Prostate gland (tissue), 2 donors: ENCODE results near the gene SBF2. TPM values are rescaled to one million over a fixed set of nuclear protein-coding genes. Genes with fewer than 3 reads are reported as not detected.

ENCODE experiments used
- DNase-seq: peaks from one replicate; pipeline ENCODE4 v3.0.0-alpha.2; 2019; ENCODE audit warnings: low spot score
- H3K27ac ChIP-seq, 2 donors: fragments of 200-600 bp; sonication (generic); 2 replicates each; pipeline ENCODE4 v1.5.1; 2017 to 2019
- H3K27me3 ChIP-seq: fragments of 200-600 bp; sonication (generic); replicated peaks from 2 replicates; pipeline ENCODE4 v1.5.1; 2019; ENCODE audit not compliant: insufficient read depth
- H3K36me3 ChIP-seq, 2 donors: fragments of 200-600 bp; sonication (generic); 1 replicate in 1 of 2; 2 replicates in 1 of 2; pipeline versions ENCODE4 v1.5.1 to v1.8.1; 2017 to 2019
- H3K4me1 ChIP-seq: fragments of 200-600 bp; sonication (generic); replicated peaks from 2 replicates; pipeline ENCODE4 v1.5.1; 2019
- H3K4me3 ChIP-seq, 2 donors: fragments of 200-600 bp; sonication (generic); 2 replicates each; pipeline ENCODE4 v1.5.1; 2017 to 2019
- H3K9me3 ChIP-seq: fragments of 200-600 bp; sonication (generic); 2 replicates; pipeline ENCODE4 v1.5.1; 2017
- CTCF ChIP-seq, 4 experiments: fragments of 200-600 bp in 2 of 4; fragments of 450-650 bp in 2 of 4; sonication (generic) in 2 of 4; IDR thresholded peaks; 1 replicate in 3 of 4; 2 replicates in 1 of 4; pipeline ENCODE4 v1.5.1; 2016 to 2019; ENCODE audit warnings: antibody characterized with exemption in 4 of 4, mild to moderate bottlenecking in 2 of 4, moderate library complexity in 2 of 4
- POLR2A ChIP-seq: fragments of 450-650 bp; IDR thresholded peaks from one replicate; pipeline ENCODE4 v1.6.1; 2016; ENCODE audit warnings: antibody characterized with exemption, mild to moderate bottlenecking
- POLR2AphosphoS5 ChIP-seq: sonication (generic); formaldehyde crosslinking; IDR thresholded peaks from one replicate; pipeline ENCODE4 v1.6.1; 2017; ENCODE audit warnings: antibody characterized with exemption
- WGBS: methylation state at CpG from one replicate; pipeline ENCODE4 v1.1.5; 2018; 5-methylcytosine and 5-hydroxymethylcytosine counted together
- intact Hi-C: fragments of 100-400 bp; cut with DNase I; formaldehyde crosslinking; loops from one replicate; pipeline ENCODE4 v1.14.2; 2022
- total RNA-seq, 2 donors: library from RNA; depleted of rRNA; stranded (reverse); fragments of >200 nt; gene quantifications; one replicate each; pipeline ENCODE4 v1.1.0, GENCODE V29; 2016

Gene SBF2
- total RNA-seq, 2 donors from 2014 or later = 35.9 to 56.7 TPM

GRCh38 chr11:9738116-9738515, 555.9 kb downstream of the SBF2 start:
- WGBS = 39% methylated on average over 3 of the region's 3 CpGs
- Histone ChIP-seq H3K27ac (no peak overlapping the region), H3K27me3 (no peaks in the 10 kb centered on the region), H3K9me3 (no peaks in the 10 kb centered on the region), H3K36me3 (no peaks in the 10 kb centered on the region), H3K4me1 (no peaks in the 10 kb centered on the region), H3K4me3 (no peak overlapping the region)
- DNase-seq = no peak
- TF ChIP-seq POLR2AphosphoS5 (no peak), CTCF (IDR thresholded peaks at IDR 0.05) (no peak), POLR2A (no peak)
- intact Hi-C loops = no loop called here

- intact Hi-C loops = no loop called here
- no peak overlapping the region for H3K27ac ChIP-seq
- H3K27me3 ChIP-seq = no peaks in the 10 kb centered on the region
- WGBS = 98% methylated on average over 2 of the region's 2 CpGs
- no peaks in the 10 kb centered on the region for H3K36me3 ChIP-seq
- H3K4me1 ChIP-seq = no peaks in the 10 kb centered on the region
- no peak for DNase-seq
- H3K4me3 ChIP-seq = no peak overlapping the region
- no peaks in the 10 kb centered on the region for H3K9me3 ChIP-seq
- TF ChIP-seq POLR2AphosphoS5 (no peak), POLR2A (no peak), CTCF (IDR thresholded peaks at IDR 0.05) (no peak)
Observed at GRCh38 chr11:9736365-9736764, 557.7 kb downstream of the SBF2 start.

- WGBS = 99% methylated on average over 2 of the region's 2 CpGs
- intact Hi-C loops = no loop called here
Observed at GRCh38 chr11:9735919-9736318, 558.1 kb downstream of the SBF2 start.

GRCh38 chr11:9735236-9735635, 558.8 kb downstream of the SBF2 start:
- WGBS = 98% methylated on average over 3 of the region's 3 CpGs
- no peaks in the 10 kb centered on the region for H3K9me3 ChIP-seq
- no peak overlapping the region for H3K27ac ChIP-seq
- no peak for TF ChIP-seq POLR2AphosphoS5
- TF ChIP-seq POLR2A = no peak
- TF ChIP-seq CTCF (IDR thresholded peaks at IDR 0.05) = no peak
- no peak for DNase-seq
- no peak overlapping the region for H3K4me3 ChIP-seq
- H3K27me3 ChIP-seq = no peaks in the 10 kb centered on the region
- intact Hi-C loops = no loop called here
- H3K36me3 ChIP-seq = no peaks in the 10 kb centered on the region
- H3K4me1 ChIP-seq = no peaks in the 10 kb centered on the region

More at GRCh38 chr11:9735919-9736318, 558.1 kb downstream of the SBF2 start:
- H3K4me1 ChIP-seq = no peaks in the 10 kb centered on the region
- H3K36me3 ChIP-seq = no peaks in the 10 kb centered on the region
- no peak overlapping the region for H3K27ac ChIP-seq
- DNase-seq = no peak
- TF ChIP-seq CTCF (IDR thresholded peaks at IDR 0.05) (no peak), POLR2A (no peak), POLR2AphosphoS5 (no peak)
- H3K27me3 ChIP-seq = no peaks in the 10 kb centered on the region
- no peaks in the 10 kb centered on the region for H3K9me3 ChIP-seq
- H3K4me3 ChIP-seq = no peak overlapping the region

GRCh38 chr11:9733212-9733611, 560.8 kb downstream of the SBF2 start:
- Histone ChIP-seq H3K4me3 (no peak overlapping the region), H3K9me3 (no peaks in the 10 kb centered on the region), H3K4me1 (no peaks in the 10 kb centered on the region), H3K27me3 (no peaks in the 10 kb centered on the region), H3K36me3 (no peaks in the 10 kb centered on the region), H3K27ac (no peak overlapping the region)
- 95% methylated on average over 3 of the region's 3 CpGs for WGBS
- no peak for DNase-seq
- TF ChIP-seq POLR2AphosphoS5 (no peak), CTCF (IDR thresholded peaks at IDR 0.05) (no peak), POLR2A (no peak)
- intact Hi-C loops = no loop called here
